Astrocyte of the hippocampus (primary cell): ENCODE measurements around the gene PATL2.
"Not testable (repeated sequence)": the region's sequence is repeated elsewhere in the genome, so short reads cannot be mapped to it uniquely, and the experiment has no call there.

Source experiments
- DNase-seq: peaks from one replicate; pipeline ENCODE4 v3.0.0; 2011; ENCODE audit warnings: low read depth, low spot score

Gene PATL2

GRCh38 chr15:44711096-44711742 lies at the start of gene PATL2, which contains the start of gene B2M:
TSS of gene PATL2 (minus strand) at chr15:44711323. CDS start at chr15:44676490, 34,833 bp downstream.
TSS of gene B2M (plus strand) at chr15:44711517. CDS start at chr15:44711547, 30 bp downstream.
- DNase-seq: peak; percentile 98

- DNase-seq: no peak
Measured at GRCh38 chr15:44753345-44753744, 42.2 kb upstream of the PATL2 start.

DNA sequence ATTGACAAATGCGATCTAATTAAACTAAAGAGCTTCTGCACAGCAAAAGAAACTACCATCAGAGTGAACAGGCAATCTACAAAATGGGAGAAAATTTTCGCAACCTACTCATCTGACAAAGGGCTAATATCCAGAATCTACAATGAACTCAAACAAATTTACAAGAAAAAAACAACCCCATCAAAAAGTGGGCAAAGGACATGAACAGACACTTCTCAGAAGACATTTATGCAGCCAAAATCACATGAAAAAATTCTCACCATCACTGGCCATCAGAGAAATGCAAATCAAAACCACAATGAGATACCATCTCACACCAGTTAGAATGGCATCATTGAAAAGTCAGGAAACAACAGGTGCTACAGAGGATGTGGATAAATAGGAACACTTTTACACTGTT lies 32.3 kb upstream of the PATL2 start:
- not testable (repeated sequence) for DNase-seq

- not testable (repeated sequence) for DNase-seq
Measured at GRCh38 chr15:44739222-44739847, 28.2 kb upstream of the PATL2 start.

DNA sequence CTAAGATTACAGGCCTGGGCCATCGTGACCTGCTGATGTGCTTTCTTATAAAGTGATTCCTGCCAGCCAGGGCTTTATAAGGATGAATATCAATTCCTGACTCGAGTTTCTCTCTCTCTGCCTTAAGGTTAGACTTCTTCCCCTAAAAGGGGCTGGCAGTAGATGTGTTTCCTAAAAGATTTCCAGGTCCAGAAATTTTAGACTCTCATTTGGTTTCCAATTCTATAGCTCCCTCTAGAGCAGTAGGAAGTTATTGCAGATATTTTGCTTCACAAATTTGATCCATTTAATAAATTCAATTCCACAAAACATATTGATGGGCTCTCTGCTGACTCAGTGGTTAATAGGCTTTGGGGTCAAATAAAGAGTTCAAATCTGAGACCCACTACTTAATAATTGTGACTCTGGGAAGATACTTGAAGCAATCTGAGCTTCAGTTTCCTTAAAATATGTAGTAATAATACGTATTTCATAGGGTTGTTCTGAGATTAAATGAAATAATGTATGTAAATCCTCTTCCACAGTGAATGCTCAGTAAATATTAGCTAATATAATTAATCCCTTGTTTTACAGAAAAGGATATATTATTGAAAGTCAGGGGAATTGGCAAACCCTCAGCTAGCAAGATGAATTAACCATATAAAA lies 27.3 kb upstream of the PATL2 start:
- DNase-seq: peak; percentile 57

DNA sequence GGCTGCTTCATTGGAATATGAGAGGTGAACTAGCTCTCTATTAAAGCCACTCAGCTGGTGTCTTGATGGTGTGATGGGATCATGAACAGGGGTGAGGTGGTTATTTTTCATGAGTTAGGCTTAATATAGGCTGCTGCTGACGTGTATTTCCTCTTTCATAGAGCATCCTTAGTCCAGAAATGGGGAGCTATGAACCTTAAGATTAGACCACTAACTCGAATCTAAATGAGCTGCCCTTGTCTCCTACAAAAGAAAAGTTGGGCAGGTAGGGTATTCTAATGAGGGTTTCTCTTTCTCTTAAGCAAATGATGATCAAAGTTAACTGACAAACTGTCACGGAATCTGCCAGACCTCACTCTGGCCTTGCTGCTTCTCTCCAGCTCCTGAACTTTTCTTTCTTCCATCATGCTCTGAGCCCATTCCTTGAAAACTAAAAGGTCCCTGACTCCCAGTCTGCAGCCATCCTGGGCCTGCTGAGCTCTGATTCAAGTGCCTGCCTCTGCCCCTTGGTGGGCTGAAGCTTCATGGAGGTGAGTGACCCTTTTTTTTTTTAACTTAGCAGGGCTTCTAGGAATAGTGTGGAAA lies 25.1 kb upstream of the PATL2 start, which contains the start of gene TRIM69:
Gene TRIM69, plus strand, starts transcription at position 348 of the 585 bp plus-strand sequence. Its CDS starts 177 bp downstream, at position 525.
- no peak for DNase-seq

DNA sequence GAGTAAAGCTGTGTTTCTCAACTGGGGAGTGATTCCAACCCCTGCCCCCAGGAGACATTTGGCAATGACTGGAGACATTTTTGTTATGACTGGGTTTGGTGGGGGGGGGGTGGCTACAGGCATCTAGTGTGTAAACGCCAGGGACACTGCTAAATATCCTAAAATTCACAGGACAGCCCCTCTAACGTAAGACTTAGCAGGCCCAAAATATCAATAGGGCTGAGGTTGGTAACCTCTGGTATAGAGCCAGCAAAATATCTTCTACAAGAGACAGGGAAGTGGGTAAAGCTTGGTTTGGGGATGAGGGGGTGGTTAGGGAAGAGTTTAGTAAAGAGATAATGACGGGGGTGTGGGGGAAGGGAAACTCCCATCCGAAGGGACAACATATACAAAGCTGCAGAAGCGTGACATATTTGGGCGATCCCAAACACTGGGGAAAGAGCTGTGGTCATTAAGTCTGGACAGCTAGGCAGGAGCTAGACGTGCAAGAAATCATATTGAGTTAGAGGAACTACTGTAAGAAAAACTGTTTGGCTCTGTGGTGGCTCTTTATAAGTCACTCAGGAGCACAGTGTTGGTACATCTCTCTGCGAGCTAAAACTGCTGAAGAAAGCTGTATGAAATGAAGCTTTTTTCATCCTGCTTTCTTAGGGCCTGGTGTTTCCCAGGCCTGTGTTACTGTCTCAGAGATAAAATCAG lies 24.5 kb upstream of the PATL2 start:
- no peak for DNase-seq

DNA sequence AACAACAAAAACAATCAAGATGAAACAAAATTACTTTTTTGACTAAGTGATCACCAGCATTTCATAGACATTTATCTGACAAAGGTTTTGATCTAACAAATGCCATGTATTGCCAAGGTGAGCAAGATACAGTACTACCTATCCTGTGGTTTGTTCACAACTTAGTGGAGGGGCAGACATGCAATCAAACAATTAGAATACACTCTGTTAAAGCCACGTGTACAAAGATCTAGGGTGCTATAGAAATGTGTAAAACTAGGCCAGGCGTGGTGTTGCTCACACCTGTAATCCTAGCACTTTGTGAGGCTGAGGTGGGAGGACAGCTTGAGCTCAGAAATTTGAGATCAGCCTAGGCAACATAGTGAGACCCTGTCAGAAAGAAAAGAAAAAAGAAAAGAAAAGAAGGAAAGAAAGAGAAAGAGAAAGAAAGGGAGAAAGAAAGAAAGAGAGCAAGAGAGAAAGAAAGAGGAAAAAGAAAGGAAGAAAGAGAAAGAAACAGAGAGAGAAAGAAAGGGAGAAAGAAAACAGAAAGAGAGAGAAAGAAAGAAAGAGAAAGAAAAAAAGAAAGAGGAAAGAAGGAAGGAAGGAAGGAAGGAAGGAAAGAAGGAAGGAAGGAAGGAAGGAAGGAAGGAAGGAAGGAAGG lies 23.8 kb upstream of the PATL2 start:
- no peak for DNase-seq

DNA sequence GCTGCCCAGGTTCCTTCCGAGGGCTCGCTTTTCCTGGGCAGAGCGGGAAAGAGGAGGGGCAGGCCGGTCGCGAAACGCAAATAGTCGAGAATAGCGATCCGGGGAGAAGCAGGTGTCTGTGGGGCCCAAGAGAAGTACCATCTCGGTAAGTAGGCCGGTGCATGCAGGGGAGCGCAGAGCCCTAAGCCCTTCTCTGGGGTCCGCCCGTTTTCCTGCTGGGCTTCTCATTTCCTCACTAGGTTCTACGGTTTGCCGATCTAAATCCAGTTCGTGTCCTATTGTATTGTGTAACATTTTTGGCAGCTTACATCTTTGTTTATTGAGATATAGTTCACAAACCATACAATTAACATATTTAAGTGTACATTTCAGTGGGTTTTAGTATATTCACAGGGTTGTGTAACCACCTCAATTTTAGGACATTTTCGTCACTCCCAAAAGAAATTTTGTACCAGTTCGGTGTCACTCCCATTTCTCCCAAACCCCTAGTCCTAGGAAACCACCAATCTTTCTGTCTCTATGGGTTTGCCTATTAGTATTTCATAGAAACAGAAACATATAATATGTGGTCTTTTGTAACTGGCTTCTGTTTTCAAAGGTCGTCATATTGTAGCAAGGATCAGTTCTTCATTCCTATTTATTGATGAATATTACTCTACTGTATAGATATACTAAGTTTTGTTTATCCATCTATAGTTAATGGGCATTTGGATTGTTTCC lies 18.4 kb upstream of the PATL2 start:
- no peak for DNase-seq

DNA sequence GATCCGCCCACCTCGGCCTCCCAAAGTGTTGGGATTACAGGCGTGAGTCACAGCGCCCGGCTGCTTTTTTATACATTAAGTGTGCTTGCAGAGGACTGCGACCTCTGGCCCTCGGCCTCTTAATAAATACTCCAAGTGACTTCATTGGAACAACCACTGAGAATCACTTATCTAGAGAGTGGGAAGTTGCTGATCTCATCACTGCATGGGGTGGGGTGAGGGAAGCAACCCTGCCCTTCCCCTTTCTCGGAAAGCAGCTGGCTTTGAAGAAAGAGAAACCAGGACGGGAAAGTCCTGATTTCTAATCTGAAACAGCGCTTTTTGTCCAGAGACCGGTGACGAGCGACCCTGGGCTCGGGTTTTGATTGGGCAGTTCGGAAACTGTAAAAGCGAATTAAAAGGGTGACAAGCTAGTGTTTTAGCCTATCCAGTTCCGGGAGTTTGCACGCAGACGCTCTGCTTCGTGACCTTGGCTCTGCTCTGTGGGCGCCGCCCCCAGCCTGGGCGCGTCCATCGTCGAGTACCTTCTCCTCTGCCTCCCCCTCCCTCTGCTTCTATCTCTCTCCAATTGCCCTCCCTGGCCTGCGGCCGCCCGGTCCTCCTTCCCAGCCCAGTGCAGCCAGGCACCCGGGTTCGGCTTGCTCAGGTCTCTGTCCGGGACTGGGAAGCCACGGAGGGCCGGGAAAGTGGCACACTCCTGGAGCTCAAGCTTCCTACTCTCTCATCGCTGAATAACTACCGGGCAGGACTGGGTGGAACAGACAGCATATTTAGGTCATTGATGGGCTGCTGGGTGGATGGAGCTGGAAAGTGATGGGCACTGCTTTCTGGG lies 17.7 kb upstream of the PATL2 start:
- DNase-seq: peak; percentile 98

DNA sequence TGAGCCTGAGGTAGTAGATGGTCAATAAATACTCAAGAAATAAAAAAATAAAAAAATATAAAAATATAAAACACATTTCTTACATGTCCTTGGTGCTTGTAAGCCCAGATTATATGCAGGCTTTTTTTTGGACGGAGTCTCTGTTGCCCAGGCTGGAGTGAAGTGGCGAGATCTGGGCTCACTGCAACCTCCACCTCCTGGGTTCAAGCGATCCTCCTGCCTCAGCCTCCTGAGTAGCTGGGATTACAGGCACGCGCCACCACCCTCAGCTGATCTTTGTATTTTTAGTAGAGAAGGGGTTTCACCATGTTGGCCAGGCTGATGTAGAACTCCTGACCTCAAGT lies 17.1 kb upstream of the PATL2 start:
- not testable (repeated sequence) for DNase-seq

- no peak for DNase-seq
Measured at GRCh38 chr15:44727485-44728231, 16.5 kb upstream of the PATL2 start.

GRCh38 chr15:44726568-44727484 lies 15.7 kb upstream of the PATL2 start:
- peak; percentile 83 for DNase-seq

DNA sequence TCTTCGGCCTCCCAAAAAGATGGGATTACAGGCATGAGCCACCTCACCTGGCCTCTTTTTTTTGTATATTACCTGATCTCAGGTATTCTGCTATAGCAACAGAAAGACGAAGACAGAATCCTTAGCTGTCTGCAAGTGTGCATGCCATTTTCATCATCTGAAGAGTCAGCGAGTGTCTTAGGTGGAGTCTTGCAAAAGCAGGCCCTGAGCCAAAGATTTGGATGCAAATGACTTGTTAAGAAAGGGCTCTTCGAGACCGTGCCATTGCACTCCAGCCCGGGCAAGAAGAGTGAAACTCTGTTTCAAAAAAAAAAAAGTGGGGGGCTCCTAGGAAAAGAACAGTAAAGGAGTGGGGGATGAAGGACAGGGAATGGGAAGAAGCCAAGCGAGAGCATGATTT lies 15.0 kb upstream of the PATL2 start:
- no peak for DNase-seq

GRCh38 chr15:44722011-44722410 lies 10.9 kb upstream of the PATL2 start:
- DNase-seq: no peak

DNA sequence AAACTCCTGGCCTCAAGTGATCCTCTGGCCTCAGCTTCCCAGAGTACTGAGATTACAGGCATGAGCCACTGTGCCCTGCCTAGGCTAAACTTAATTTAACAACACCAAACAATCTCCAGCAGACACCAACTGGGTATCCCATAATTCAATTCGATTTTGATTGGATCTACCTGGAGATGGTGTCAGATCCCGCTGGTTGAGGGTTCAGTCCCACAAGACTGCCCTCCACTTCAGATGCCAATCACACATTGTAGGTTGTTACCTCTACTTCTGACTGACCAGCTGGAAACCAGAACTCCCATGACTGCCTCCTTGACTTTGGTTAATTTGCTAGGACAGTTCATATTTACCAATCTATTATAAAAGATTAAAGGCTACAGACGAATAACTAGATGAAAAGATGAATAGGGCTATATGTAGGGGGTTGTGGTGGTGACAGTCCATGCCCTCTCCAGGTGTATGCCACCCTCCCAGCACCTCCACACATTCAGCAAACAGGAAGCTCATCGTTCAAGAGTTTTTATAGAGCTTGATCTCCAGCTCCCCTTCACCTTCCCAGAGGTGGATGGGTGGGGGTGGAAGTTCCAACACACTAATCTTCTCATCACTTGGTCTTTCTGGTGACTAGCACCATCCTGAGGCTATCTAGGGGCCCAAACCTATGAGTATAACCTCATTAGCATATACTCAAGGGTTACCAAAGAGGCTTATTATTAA lies 9.5 kb upstream of the PATL2 start:
- no peak for DNase-seq

GRCh38 chr15:44720000-44720435 lies 8.9 kb upstream of the PATL2 start:
- DNase-seq: not testable (repeated sequence)
